H1 (cell line): ENCODE measurements around the gene ACACA. TPM values are rescaled to one million over a fixed set of nuclear protein-coding genes. Genes with fewer than 3 reads are reported as not detected.

ENCODE experiments used
- CTCF ChIA-PET: fragments of 300-600 bp; sonication (Branson Sonifier 250); formaldehyde crosslinking; loops from one replicate; lab custom pipeline; 2021; ENCODE audit not compliant: partially characterized antibody; lab: Charles Lee
- POLR2A ChIA-PET: fragments of 300-600 bp; sonication (Branson Sonifier 250); formaldehyde crosslinking; loops from one replicate; lab custom pipeline; 2021; ENCODE audit warnings: inconsistent platforms; ENCODE audit not compliant: partially characterized antibody; lab: Charles Lee
- DNase-seq, 2 experiments: peaks; one replicate each; pipeline versions ENCODE4 v3.0.0 to v3.0.0-alpha.2; 2010 to 2022; ENCODE audit warnings: low spot score in 2 of 2, low read depth in 1 of 2, mixed read lengths in 1 of 2
- FAIRE-seq: peaks from 2 replicates; lab custom pipeline; 2011; peaks lifted over from hg19 to GRCh38; lab: Jason Lieb, UNC
- H2AFZ ChIP-seq: 2 replicates; pipeline ENCODE4 v1.8.1; 2012; ENCODE audit warnings: low read length, inconsistent platforms
- H2AK5ac ChIP-seq: 2 replicates; pipeline ENCODE4 v1.6.1; 2013; ENCODE audit warnings: low read depth, low read length
- H2BK120ac ChIP-seq: replicated peaks from 2 replicates; pipeline ENCODE3; 2013; ENCODE audit warnings: low read depth, low read length, inconsistent platforms
- H2BK12ac ChIP-seq: 2 replicates; pipeline ENCODE4 v1.6.1; 2013; ENCODE audit warnings: low read depth, low read length
- H2BK15ac ChIP-seq: 2 replicates; pipeline ENCODE4 v1.6.1; 2013; ENCODE audit warnings: low read length
- H2BK20ac ChIP-seq: 2 replicates; pipeline ENCODE4 v1.6.1; 2013; ENCODE audit warnings: low read length
- H2BK5ac ChIP-seq: 2 replicates; pipeline ENCODE4 v1.6.1; 2013; ENCODE audit warnings: low read depth, low read length
- H3K14ac ChIP-seq: 2 replicates; pipeline ENCODE4 v1.6.1; 2013; ENCODE audit warnings: inconsistent platforms; ENCODE audit not compliant: insufficient read length
- H3K18ac ChIP-seq: 2 replicates; pipeline ENCODE4 v1.6.1; 2013; ENCODE audit warnings: low read length; ENCODE audit errors: extremely low read depth
- H3K23ac ChIP-seq: 2 replicates; pipeline ENCODE4 v1.6.1; 2013; ENCODE audit warnings: inconsistent platforms; ENCODE audit not compliant: insufficient read length
- H3K23me2 ChIP-seq: 2 replicates; pipeline ENCODE4 v1.6.1; 2013; ENCODE audit warnings: low read depth, low read length
- H3K27ac ChIP-seq: 2 replicates; pipeline ENCODE4 v1.6.1; 2011; ENCODE audit warnings: low read depth, low read length, inconsistent platforms
- H3K27me3 ChIP-seq, 4 experiments: replicated peaks in 1 of 4; 1 replicate in 1 of 4; 2 replicates in 3 of 4; pipeline versions ENCODE4 v1.6.1 to v1.8.1; 2011 to 2013; ENCODE audit warnings: low read length in 3 of 4, mild to moderate bottlenecking in 3 of 4, inconsistent platforms in 2 of 4, mixed read lengths in 2 of 4, moderate library complexity in 1 of 4; ENCODE audit not compliant: control insufficient read depth in 3 of 4, insufficient read depth in 3 of 4; ENCODE audit errors: extremely low read depth in 1 of 4
- H3K36me3 ChIP-seq, 4 experiments: 2 replicates each; pipeline versions ENCODE4 v1.6.1 to v1.8.1; 2011 to 2013; ENCODE audit warnings: mild to moderate bottlenecking in 4 of 4, low read length in 3 of 4, moderate library complexity in 2 of 4, control low read depth in 1 of 4, inconsistent platforms in 1 of 4; ENCODE audit not compliant: insufficient read depth in 4 of 4, control insufficient read depth in 2 of 4
- H3K4ac ChIP-seq: replicated peaks from 2 replicates; pipeline ENCODE3; 2013; ENCODE audit warnings: low read length, low read depth, mixed read lengths, inconsistent platforms; ENCODE audit not compliant: insufficient read length
- H3K4me1 ChIP-seq, 4 experiments: replicated peaks in 1 of 4; 1 replicate in 1 of 4; 2 replicates in 3 of 4; pipeline versions ENCODE4 v1.6.1 to v1.8.1; 2011 to 2013; ENCODE audit warnings: low read length in 3 of 4, inconsistent platforms in 2 of 4, mixed read lengths in 1 of 4; ENCODE audit not compliant: insufficient read depth in 4 of 4, control insufficient read depth in 3 of 4
- H3K4me2 ChIP-seq, 2 experiments: 2 replicates each; pipeline versions ENCODE4 v1.6.1 to v1.8.1; 2011 to 2013; ENCODE audit warnings: low read depth in 2 of 2, low read length in 2 of 2, control low read depth in 1 of 2, inconsistent platforms in 1 of 2, mild to moderate bottlenecking in 1 of 2; ENCODE audit not compliant: insufficient read depth in 1 of 2
- H3K4me3 ChIP-seq, 4 experiments: fragments of 200-600, 300-600 bp in 1 of 4; sonication (generic), shearing (Covaris generic), sonication (Bioruptor Twin) in 1 of 4; 2 replicates each; pipeline versions ENCODE4 v1.5.1 to v1.8.1; 2011 to 2016; ENCODE audit warnings: low read length in 4 of 4, low read depth in 3 of 4, control low read depth in 2 of 4, inconsistent platforms in 2 of 4, mild to moderate bottlenecking in 2 of 4, mixed read lengths in 1 of 4, moderate library complexity in 1 of 4; ENCODE audit not compliant: insufficient read depth in 2 of 4; ENCODE audit errors: extremely low read depth in 1 of 4
- H3K56ac ChIP-seq: replicated peaks from 2 replicates; pipeline ENCODE3; 2013; ENCODE audit warnings: low read depth, mild to moderate bottlenecking, mixed read lengths, low read length, inconsistent platforms; ENCODE audit not compliant: insufficient read length
- H3K79me1 ChIP-seq: 2 replicates; pipeline ENCODE4 v1.6.1; 2013; ENCODE audit warnings: low read depth, low read length, control low read depth
- H3K79me2 ChIP-seq, 2 experiments: 2 replicates each; pipeline versions ENCODE4 v1.6.1 to v1.8.1; 2012 to 2013; ENCODE audit warnings: low read length in 2 of 2, mild to moderate bottlenecking in 2 of 2, inconsistent platforms in 1 of 2; ENCODE audit not compliant: insufficient read depth in 2 of 2, control insufficient read depth in 1 of 2
- H3K9ac ChIP-seq, 4 experiments: replicated peaks in 1 of 4; 1 replicate in 1 of 4; 2 replicates in 3 of 4; pipeline versions ENCODE4 v1.6.1 to v1.8.1; 2011 to 2013; ENCODE audit warnings: low read depth in 3 of 4, low read length in 3 of 4, control low read depth in 2 of 4, mild to moderate bottlenecking in 2 of 4, moderate library complexity in 2 of 4, inconsistent platforms in 1 of 4; ENCODE audit errors: extremely low read depth in 1 of 4
- H3K9me3 ChIP-seq, 2 experiments: 2 replicates each; pipeline versions ENCODE4 v1.6.1 to v1.8.1; 2012 to 2013; ENCODE audit warnings: mild to moderate bottlenecking in 2 of 2, moderate library complexity in 2 of 2, control low read depth in 1 of 2, inconsistent platforms in 1 of 2, low read depth in 1 of 2, low read length in 1 of 2, mixed read lengths in 1 of 2; ENCODE audit not compliant: insufficient read depth in 2 of 2
- H4K20me1 ChIP-seq, 2 experiments: replicated peaks in 1 of 2; 2 replicates each; pipeline versions ENCODE3 to v1.8.1; 2011 to 2013; ENCODE audit warnings: inconsistent platforms in 2 of 2, low read length in 2 of 2, mild to moderate bottlenecking in 1 of 2; ENCODE audit not compliant: insufficient read depth in 2 of 2, control insufficient read depth in 1 of 2
- H4K5ac ChIP-seq: 2 replicates; pipeline ENCODE4 v1.6.1; 2013; ENCODE audit warnings: low read length, low read depth, mixed read lengths, inconsistent platforms; ENCODE audit not compliant: insufficient read length
- H4K8ac ChIP-seq: 2 replicates; pipeline ENCODE4 v1.8.0; 2013; ENCODE audit warnings: mild to moderate bottlenecking, moderate library complexity, low read length, inconsistent platforms; ENCODE audit not compliant: insufficient read depth; ENCODE audit errors: extremely low read depth
- H4K91ac ChIP-seq: replicated peaks from 2 replicates; pipeline ENCODE3; 2013; ENCODE audit warnings: low read length, mixed read lengths, inconsistent platforms; ENCODE audit not compliant: insufficient read length
- CHD1 ChIP-seq: IDR thresholded peaks from 2 replicates; pipeline ENCODE4 v1.6.1; 2012; ENCODE audit warnings: low read depth, low read length, improper control_type of control experiment
- FOSL1 ChIP-seq: IDR thresholded peaks from 2 replicates; pipeline ENCODE4 v1.6.1; 2011; ENCODE audit warnings: mild to moderate bottlenecking, low read depth, low read length, moderate library complexity; ENCODE audit not compliant: insufficient read depth
- KDM4A ChIP-seq: IDR thresholded peaks from one replicate; pipeline ENCODE4 v1.7.1; 2012; ENCODE audit warnings: low read depth, mild to moderate bottlenecking, moderate library complexity, low read length, inconsistent platforms; ENCODE audit not compliant: severe bottlenecking
- NANOG ChIP-seq: IDR thresholded peaks from 2 replicates; pipeline ENCODE4 v1.6.1; 2011; ENCODE audit warnings: low read length, low read depth, mild to moderate bottlenecking, inconsistent platforms; ENCODE audit not compliant: insufficient read depth, poor library complexity, severe bottlenecking
- POU5F1 ChIP-seq: IDR thresholded peaks from 2 replicates; pipeline ENCODE4 v1.6.1; 2011; ENCODE audit warnings: low read depth, mild to moderate bottlenecking, low read length, moderate library complexity
- SIRT6 ChIP-seq: IDR thresholded peaks from one replicate; pipeline ENCODE4 v1.7.1; 2012; ENCODE audit warnings: low read length, inconsistent platforms
- SP2 ChIP-seq: IDR thresholded peaks from 2 replicates; pipeline ENCODE4 v1.6.1; 2012; ENCODE audit warnings: mild to moderate bottlenecking, low read length, inconsistent platforms
- WGBS, 2 experiments: shearing (Covaris generic) in 1 of 2; methylation state at CpG; one replicate each; pipeline versions ENCODE4 v1.1.6 to v1.1.7; 2013 to 2015; ENCODE audit warnings: low lambda C conversion rate in 2 of 2, mixed read lengths in 2 of 2, inconsistent platforms in 1 of 2, low coverage in 1 of 2, missing lambda C conversion rate in 1 of 2; ENCODE audit not compliant: insufficient replicate concordance in 2 of 2, insufficient coverage in 1 of 2, insufficient read length in 1 of 2; ENCODE audit errors: extremely low coverage in 1 of 2, missing lambda C conversion rate in 1 of 2; 5-methylcytosine and 5-hydroxymethylcytosine counted together
- polyA plus RNA-seq, 7 experiments: library from polyadenylated mRNA; depleted of rRNA in 3 of 7; stranded (reverse) in 5 of 7; unstranded in 2 of 7; fragments of >200 nt in 5 of 7; fragments of 200-250 nt in 2 of 7; gene quantifications; 1 replicate in 5 of 7; 2 replicates in 1 of 7; 4 replicates in 1 of 7; pipeline versions ENCODE4 v1.2.1 to v1.2.3, GENCODE V29; 2011 to 2013; ENCODE audit warnings: missing spikeins in 2 of 7, mixed read lengths in 2 of 7
- total RNA-seq: library from RNA; stranded (reverse); fragmentation: NEBNext Ultra II Directional; extraction: Animal tissue kit (Norgen Biotek cat#: 25700); gene quantifications from 2 replicates; pipeline ENCODE4 v1.2.1, GENCODE V29; 2021

The ACACA gene
- total and polyA plus RNA-seq, 2 of the 8 experiments (the other 6 are each of a cell fraction or from before 2014, with no cell fraction given) = 74.0 to 160 TPM

DNA sequence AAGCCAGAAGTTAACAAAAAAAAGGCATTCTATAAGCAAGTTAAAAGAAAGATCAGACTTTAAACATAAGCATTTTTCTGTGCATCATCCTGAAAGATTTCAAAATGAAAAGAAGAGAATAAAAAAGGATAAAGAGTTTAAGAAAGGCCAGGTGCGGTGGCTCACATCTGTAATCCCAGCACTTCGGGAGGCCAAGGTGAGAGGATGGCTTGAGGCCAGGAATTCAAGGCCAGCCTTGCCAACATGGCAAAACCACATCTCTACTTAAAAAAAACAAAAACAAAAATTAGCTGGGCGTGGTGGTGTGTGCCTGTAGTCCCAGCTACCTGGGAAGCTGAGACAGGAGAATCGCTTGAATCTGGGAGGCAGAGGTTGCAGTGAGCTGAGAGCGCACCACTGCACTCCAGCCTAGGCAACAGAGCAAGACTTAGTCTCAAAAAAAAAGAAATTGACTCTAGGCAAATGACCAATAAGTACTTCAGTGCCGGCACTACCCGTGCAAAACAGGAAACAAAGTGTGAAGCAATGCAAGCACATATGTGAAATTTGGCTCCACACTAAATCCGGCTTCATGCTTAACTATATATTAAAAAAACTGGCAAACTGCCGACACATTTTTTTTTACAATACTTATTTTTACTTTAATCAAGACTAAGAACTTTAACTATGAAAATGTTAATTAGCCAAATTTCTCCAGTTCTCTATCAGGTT, 114.1 kb downstream of the ACACA start:
- Histone ChIP-seq H3K4me1 (peaks cover 3 to 14% (median 9%) of the 10 kb centered on the region in 4 experiments; a peak in 4 of 7 replicates), H4K5ac (no peak overlapping the region), H3K79me1 (peaks cover 5% of the 10 kb centered on the region; the same call in 1 of the 2 replicates), H2AFZ (no peak overlapping the region), H3K27me3 (no peaks in the 10 kb centered on the region), H3K4me3 (no peak overlapping the region), H3K9ac (no peak overlapping the region), H2AK5ac (no peak overlapping the region), H2BK15ac (no peak overlapping the region), H3K27ac (no peak overlapping the region), H3K4ac (no peak overlapping the region), H4K8ac (no peak overlapping the region), H4K20me1 (peaks cover 0 to 1% of the 10 kb centered on the region in 2 experiments), H3K9me3 (no peaks in the 10 kb centered on the region), H3K4me2 (no peak overlapping the region), H2BK20ac (no peak overlapping the region), H2BK12ac (no peak overlapping the region), H4K91ac (no peak overlapping the region), H2BK5ac (no peak overlapping the region), H3K56ac (no peak overlapping the region), H3K23me2 (no peaks in the 10 kb centered on the region), H3K36me3 (no peaks in the 10 kb centered on the region), H3K14ac (no peak overlapping the region), H2BK120ac (no peak overlapping the region), H3K79me2 (peaks cover 0 to 58% of the 10 kb centered on the region in 2 experiments; a peak in 2 of 4 replicates), H3K18ac (no peak overlapping the region), H3K23ac (no peak overlapping the region)
- WGBS, 2 experiments = 91% methylated on average over 9 of the region's 9 CpGs; no CpG with 5 or more reads in 1 of the 2 experiments
- POLR2A ChIA-PET = interaction anchor here (1.9 kb wide), 1 partner anchor 7 kb away, joined by 7 read pairs; no protein-coding TSS in a partner anchor
- no peak for DNase-seq
- no peak for FAIRE-seq
- TF ChIP-seq POU5F1 (no peak), NANOG (no peak), SIRT6 (no peak), KDM4A (no peak), CHD1 (no peak), FOSL1 (no peak), SP2 (no peak)
- CTCF ChIA-PET = interaction anchor here (0.7 kb wide), 1 partner anchor 81 kb away, joined by 3 read pairs; no protein-coding TSS in a partner anchor
